ENCODE data around the gene TSPAN3.

DNA sequence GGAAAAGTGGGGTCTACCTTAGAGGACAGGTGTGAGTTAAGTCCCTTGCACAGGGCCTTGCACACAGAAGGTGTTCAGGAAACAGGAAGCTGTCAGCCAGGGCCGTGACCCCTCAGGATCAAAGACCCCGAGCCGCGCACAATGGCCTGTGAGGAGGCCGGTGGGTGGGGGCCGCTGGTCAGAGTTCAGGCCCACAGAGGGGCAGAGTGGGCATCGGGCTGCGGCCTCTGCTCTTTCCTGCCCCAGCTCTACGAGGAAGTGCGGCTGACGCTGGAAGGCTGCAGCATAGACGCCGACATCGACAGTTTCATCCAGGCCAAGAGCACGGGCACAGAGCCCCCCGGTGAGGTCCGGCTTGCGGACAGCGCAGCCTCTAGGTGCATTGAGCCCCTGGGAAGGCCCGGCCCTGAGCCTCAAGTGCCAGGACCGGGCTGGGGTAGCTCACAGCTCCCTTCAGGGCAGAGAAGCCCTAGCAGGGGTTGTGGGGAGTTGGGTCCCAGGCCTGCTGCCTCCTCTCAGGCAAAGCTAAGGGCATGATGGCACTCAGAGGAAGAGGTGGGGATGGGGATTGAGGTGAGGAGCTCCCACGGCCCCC lies 38.8 kb downstream of the TSPAN3 start:
- TF ChIP-seq, protein P1, sequence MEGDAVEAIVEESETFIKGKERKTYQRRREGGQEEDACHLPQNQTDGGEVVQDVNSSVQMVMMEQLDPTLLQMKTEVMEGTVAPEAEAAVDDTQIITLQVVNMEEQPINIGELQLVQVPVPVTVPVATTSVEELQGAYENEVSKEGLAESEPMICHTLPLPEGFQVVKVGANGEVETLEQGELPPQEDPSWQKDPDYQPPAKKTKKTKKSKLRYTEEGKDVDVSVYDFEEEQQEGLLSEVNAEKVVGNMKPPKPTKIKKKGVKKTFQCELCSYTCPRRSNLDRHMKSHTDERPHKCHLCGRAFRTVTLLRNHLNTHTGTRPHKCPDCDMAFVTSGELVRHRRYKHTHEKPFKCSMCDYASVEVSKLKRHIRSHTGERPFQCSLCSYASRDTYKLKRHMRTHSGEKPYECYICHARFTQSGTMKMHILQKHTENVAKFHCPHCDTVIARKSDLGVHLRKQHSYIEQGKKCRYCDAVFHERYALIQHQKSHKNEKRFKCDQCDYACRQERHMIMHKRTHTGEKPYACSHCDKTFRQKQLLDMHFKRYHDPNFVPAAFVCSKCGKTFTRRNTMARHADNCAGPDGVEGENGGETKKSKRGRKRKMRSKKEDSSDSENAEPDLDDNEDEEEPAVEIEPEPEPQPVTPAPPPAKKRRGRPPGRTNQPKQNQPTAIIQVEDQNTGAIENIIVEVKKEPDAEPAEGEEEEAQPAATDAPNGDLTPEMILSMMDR (IDR thresholded peaks at IDR 0.05), result no peak
- TF ChIP-seq ZFX (IDR thresholded peaks at IDR 0.05; ENCODE audit: borderline replicate concordance), result no peak
